PC-9 (cell line): ENCODE data around the gene APOM. TPM values are rescaled to one million over a fixed set of nuclear protein-coding genes. Genes with fewer than 3 reads are reported as not detected.

ENCODE experiments used
- Bru-seq: library from RNA; stranded (reverse); fragments of 400-500 nt; gene quantifications from one replicate; lab custom pipeline; 2021; lab: Mats Ljungman, UMichigan
- BruChase-seq, 2 experiments: library from RNA; stranded (reverse); fragments of 400-500 nt; gene quantifications; one replicate each; lab custom pipeline; 2021; lab: Mats Ljungman, UMichigan
- BruUV-seq: library from RNA; stranded (reverse); fragments of 400-500 nt; replicated peaks from 2 replicates; lab custom pipeline; 2021; lab: Mats Ljungman, UMichigan
- CTCF ChIA-PET: fragments of 300-600 bp; sonication (Branson Sonifier 250); formaldehyde crosslinking; loops from one replicate; lab custom pipeline; 2022; ENCODE audit warnings: antibody characterized with exemption; lab: Charles Lee
- POLR2A ChIA-PET: fragments of 300-600 bp; sonication (Branson Sonifier 250); formaldehyde crosslinking; loops from one replicate; lab custom pipeline; 2022; ENCODE audit warnings: antibody characterized with exemption; ENCODE audit not compliant: unreplicated experiment; lab: Charles Lee
- DNase-seq, 2 experiments: peaks; one replicate each; pipeline versions ENCODE4 v3.0.0 to v3.0.0-alpha.2; 2015 to 2022; ENCODE audit warnings: mixed read lengths in 1 of 2
- H2AFZ ChIP-seq: fragments of 200-600 bp; sonication (generic); 2 replicates; pipeline ENCODE4 v1.8.1; 2017; ENCODE audit warnings: antibody characterized with exemption
- H3F3A ChIP-seq: fragments of 200-600 bp; sonication (generic); 2 replicates; pipeline ENCODE4 v1.8.1; 2017; ENCODE audit warnings: antibody characterized with exemption, mild to moderate bottlenecking, low read depth; ENCODE audit not compliant: insufficient read depth
- H3K27ac ChIP-seq: fragments of 200-600 bp; sonication (generic); 2 replicates; pipeline ENCODE4 v1.6.1; 2016; ENCODE audit warnings: mixed run types
- H3K27me3 ChIP-seq: fragments of 200-600 bp; sonication (generic); 2 replicates; pipeline ENCODE4 v1.6.1; 2016; ENCODE audit warnings: low read depth, mixed run types; ENCODE audit not compliant: insufficient read depth
- H3K36me3 ChIP-seq: fragments of 200-600 bp; sonication (generic); 2 replicates; pipeline ENCODE4 v1.6.1; 2016; ENCODE audit warnings: low read depth, mixed run types
- H3K4me1 ChIP-seq: fragments of 200-600 bp; sonication (generic); replicated peaks from 2 replicates; pipeline ENCODE4 v1.6.1; 2016; ENCODE audit warnings: mixed run types; ENCODE audit not compliant: insufficient read depth
- H3K4me2 ChIP-seq: fragments of 200-600 bp; sonication (generic); 2 replicates; pipeline ENCODE4 v1.6.1; 2017; ENCODE audit warnings: mixed run types
- H3K4me3 ChIP-seq: fragments of 200-600 bp; sonication (generic); 2 replicates; pipeline ENCODE4 v1.6.1; 2016; ENCODE audit warnings: mixed run types
- H3K79me2 ChIP-seq: fragments of 200-600 bp; sonication (generic); 2 replicates; pipeline ENCODE4 v1.6.1; 2017; ENCODE audit warnings: low read depth, mixed run types
- H3K9me2 ChIP-seq: fragments of 200-600 bp; sonication (generic); 2 replicates; pipeline ENCODE4 v1.8.1; 2017; ENCODE audit warnings: mild to moderate bottlenecking; ENCODE audit not compliant: insufficient read depth
- H3K9me3 ChIP-seq: fragments of 200-600 bp; sonication (generic); 2 replicates; pipeline ENCODE4 v1.8.1; 2016; ENCODE audit warnings: low read depth; ENCODE audit not compliant: insufficient read depth
- H4K20me1 ChIP-seq: fragments of 200-600 bp; sonication (generic); 2 replicates; pipeline ENCODE4 v1.8.1; 2017; ENCODE audit not compliant: insufficient read depth
- EZH2 ChIP-seq: fragments of 200-600 bp; sonication (generic); IDR thresholded peaks from 2 replicates; pipeline ENCODE4 v1.8.0; 2017; ENCODE audit warnings: antibody characterized with exemption, low read depth
- intact Hi-C: fragments of 100-400 bp; cut with micrococcal nuclease; formaldehyde crosslinking; loops from one replicate; pipeline ENCODE4 v1.10.0; 2022; ENCODE audit not compliant: unreplicated experiment
- long read RNA-seq: library from polyadenylated mRNA; stranded (forward); transcript quantifications from one replicate; pipeline ENCODE4 v2.0.0, GENCODE V29; 2022
- total RNA-seq: library from RNA; stranded (reverse); gene quantifications from 2 replicates; pipeline ENCODE4 v1.2.3, GENCODE V29; 2021
- TF ChIP-seq, protein P1 (sequence below): fragments of 200-600 bp; sonication (generic); conservative IDR thresholded peaks from 2 replicates; pipeline ENCODE4 v1.6.1; 2017; ENCODE audit warnings: mixed run types, antibody characterized with exemption, mild to moderate bottlenecking, moderate library complexity

APOM gene
- 2.7 and 2.9 TPM in 2 replicates for total RNA-seq
- Bru-seq, nascent RNA, result percentile 50 among the genes with signal in this experiment
- BruChase-seq, experiment 1, labeled RNA remaining after a 2-hour chase, result percentile 47 among the genes with signal in this experiment
- percentile 49 among the genes with signal in this experiment for BruChase-seq, experiment 2, labeled RNA remaining after a 6-hour chase
- long read RNA-seq, partial matches to known transcripts, result 0 of 5 reads
- long read RNA-seq, other reads (novel, unspliced or antisense), result 3 of 5 reads

DNA sequence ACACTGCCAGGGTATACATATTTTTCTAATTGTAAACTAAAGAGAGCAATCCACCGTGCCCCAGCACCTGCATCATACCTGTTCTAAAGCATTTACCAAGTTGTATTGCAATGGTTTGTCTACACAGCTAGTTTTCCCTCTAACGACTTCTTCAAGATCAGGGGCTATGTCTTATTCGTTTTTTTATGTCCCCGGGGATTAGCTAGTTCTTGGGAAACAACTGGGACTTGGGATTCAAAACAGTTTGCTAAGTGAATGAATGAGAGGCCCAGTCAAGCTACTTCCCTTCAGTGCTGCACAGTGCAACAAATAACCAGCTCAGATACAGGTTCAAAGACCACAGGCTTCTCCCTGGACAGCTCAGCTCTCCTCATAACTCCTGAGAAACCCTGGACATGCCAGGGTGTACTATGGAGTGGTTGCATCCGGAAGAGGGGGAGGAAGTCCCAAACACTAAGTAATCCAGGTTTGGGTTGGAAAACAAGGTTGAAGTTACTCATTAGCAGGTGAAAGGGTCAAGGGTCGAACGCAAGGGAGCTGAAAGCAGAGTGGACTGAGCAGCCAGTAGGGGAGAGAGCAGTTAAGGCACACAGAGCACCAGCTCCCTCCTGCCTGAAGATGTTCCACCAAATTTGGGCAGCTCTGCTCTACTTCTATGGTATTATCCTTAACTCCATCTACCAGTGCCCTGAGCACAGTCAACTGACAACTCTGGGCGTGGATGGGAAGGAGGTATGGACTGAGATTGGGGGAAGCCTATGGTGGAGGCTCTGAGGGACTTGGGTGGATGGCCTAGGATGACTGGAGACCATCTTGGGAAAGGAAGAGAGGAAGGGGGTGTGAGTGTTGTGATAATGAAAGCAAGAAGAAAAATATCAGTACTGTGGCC, at the start of gene APOM:
TSS of gene APOM (plus strand) at position 546 of the 889 bp plus-strand sequence. CDS start at position 619, 73 bp downstream.
- ChIA-PET CTCF (no interaction called here), POLR2A (interaction anchor here (0.6 kb wide), 1 partner anchor 32 kb away, joined by 8 read pairs; no protein-coding TSS in a partner anchor)
- BruUV-seq, result no TSS peak
- Histone ChIP-seq H3K79me2 (peaks cover 46% of the 10 kb centered on the region), H3K4me1 (peaks cover 27% of the 10 kb centered on the region), H3K27ac (no peak within 1 kb of the TSS), H3K9me3 (no peaks in the 10 kb centered on the region), H3K4me3 (no peak within 1 kb of the TSS), H3K9me2 (no peaks in the 10 kb centered on the region), H2AFZ (no peak within 1 kb of the TSS), H3K36me3 (peaks cover 4% of the 10 kb centered on the region; the same call in 1 of the 2 replicates), H3F3A (peaks cover 20% of the 10 kb centered on the region), H4K20me1 (peaks cover 19% of the 10 kb centered on the region; the same call in 1 of the 2 replicates), H3K27me3 (no peaks in the 10 kb centered on the region), H3K4me2 (no peak within 1 kb of the TSS)
- no peak for DNase-seq
- intact Hi-C loops, result no loop called here
- no peak for TF ChIP-seq EZH2
- TF ChIP-seq, protein P1, sequence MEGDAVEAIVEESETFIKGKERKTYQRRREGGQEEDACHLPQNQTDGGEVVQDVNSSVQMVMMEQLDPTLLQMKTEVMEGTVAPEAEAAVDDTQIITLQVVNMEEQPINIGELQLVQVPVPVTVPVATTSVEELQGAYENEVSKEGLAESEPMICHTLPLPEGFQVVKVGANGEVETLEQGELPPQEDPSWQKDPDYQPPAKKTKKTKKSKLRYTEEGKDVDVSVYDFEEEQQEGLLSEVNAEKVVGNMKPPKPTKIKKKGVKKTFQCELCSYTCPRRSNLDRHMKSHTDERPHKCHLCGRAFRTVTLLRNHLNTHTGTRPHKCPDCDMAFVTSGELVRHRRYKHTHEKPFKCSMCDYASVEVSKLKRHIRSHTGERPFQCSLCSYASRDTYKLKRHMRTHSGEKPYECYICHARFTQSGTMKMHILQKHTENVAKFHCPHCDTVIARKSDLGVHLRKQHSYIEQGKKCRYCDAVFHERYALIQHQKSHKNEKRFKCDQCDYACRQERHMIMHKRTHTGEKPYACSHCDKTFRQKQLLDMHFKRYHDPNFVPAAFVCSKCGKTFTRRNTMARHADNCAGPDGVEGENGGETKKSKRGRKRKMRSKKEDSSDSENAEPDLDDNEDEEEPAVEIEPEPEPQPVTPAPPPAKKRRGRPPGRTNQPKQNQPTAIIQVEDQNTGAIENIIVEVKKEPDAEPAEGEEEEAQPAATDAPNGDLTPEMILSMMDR, result no peak

DNA sequence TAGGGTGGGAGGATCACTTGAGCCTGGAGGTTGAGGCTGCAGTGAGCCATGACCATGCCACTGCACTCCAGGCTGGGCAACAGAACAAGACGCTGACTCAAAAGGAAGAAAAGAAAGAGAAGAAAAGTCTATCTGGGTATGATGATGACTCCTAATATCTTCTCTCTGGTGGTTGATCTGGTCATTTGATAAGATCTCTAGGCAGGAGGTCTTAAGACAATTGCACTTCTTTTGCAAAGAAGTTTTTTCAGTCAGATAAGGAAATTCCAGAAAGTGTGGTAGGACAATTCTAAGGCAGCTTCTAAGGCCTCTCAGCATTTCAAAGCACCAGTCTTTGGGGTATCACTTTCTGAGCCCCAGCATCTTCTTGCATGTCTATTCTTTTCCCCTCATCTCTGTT, 48.4 kb upstream of the APOM start:
- H3K4me3 ChIP-seq, result no peak overlapping the region
- ChIA-PET CTCF (interaction anchor here (0.7 kb wide), 1 partner anchor 28 kb away, joined by 6 read pairs; no protein-coding TSS in a partner anchor), POLR2A (no interaction called here)
- H3K79me2 ChIP-seq, result no peaks in the 10 kb centered on the region
- intact Hi-C loops, result no loop called here
- H3F3A ChIP-seq, result no peaks in the 10 kb centered on the region
- no peaks in the 10 kb centered on the region for H3K27me3 ChIP-seq
- BruUV-seq, result no TSS peak
- H3K4me1 ChIP-seq, result no peaks in the 10 kb centered on the region
- H3K27ac ChIP-seq, result no peak overlapping the region
- H3K9me3 ChIP-seq, result no peaks in the 10 kb centered on the region
- no peaks in the 10 kb centered on the region for H3K9me2 ChIP-seq
- no peak for TF ChIP-seq EZH2
- TF ChIP-seq, protein P1, result no peak
- DNase-seq, result no peak
- H3K4me2 ChIP-seq, result no peak overlapping the region
- no peaks in the 10 kb centered on the region for H4K20me1 ChIP-seq
- no peaks in the 10 kb centered on the region for H3K36me3 ChIP-seq
- H2AFZ ChIP-seq, result no peak overlapping the region

- Histone ChIP-seq H3K79me2 (no peaks in the 10 kb centered on the region), H3K27me3 (no peaks in the 10 kb centered on the region), H4K20me1 (no peaks in the 10 kb centered on the region), H3K4me3 (no peak overlapping the region), H3K36me3 (no peaks in the 10 kb centered on the region), H3K4me1 (no peaks in the 10 kb centered on the region), H3K27ac (no peak overlapping the region), H3F3A (no peaks in the 10 kb centered on the region), H3K9me2 (no peaks in the 10 kb centered on the region), H3K9me3 (no peaks in the 10 kb centered on the region), H3K4me2 (no peak overlapping the region), H2AFZ (no peak overlapping the region)
- no peak for DNase-seq
- TF ChIP-seq, protein P1, result no peak
- no peak for TF ChIP-seq EZH2
- intact Hi-C loops, result no loop called here
- BruUV-seq, result no TSS peak
- CTCF ChIA-PET, result interaction anchor here (0.5 kb wide), 1 partner anchor 16 kb away, joined by 3 read pairs; no protein-coding TSS in a partner anchor
- POLR2A ChIA-PET, result interaction anchor here (0.6 kb wide), 2 partner anchors 28 to 521 kb away, joined by 3 to 4 read pairs; no protein-coding TSS in a partner anchor
Observed at GRCh38 chr6:31609519-31610406, 45.9 kb upstream of the APOM start.
